AG04450 (cell line): Measurements from ENCODE around the gene BANP. TPM values are rescaled to one million over a fixed set of nuclear protein-coding genes. Genes with fewer than 3 reads are reported as not detected.

Source experiments
- CTCF ChIA-PET: fragments of 300-600, 350-600 bp; formaldehyde crosslinking; extraction: SDS; loops from one replicate; lab custom pipeline; 2022; ENCODE audit warnings: antibody characterized with exemption, inconsistent platforms; lab: Charles Lee
- POLR2A ChIA-PET: fragments of 350-600 bp; formaldehyde crosslinking; extraction: SDS; loops from one replicate; lab custom pipeline; 2021; ENCODE audit warnings: antibody characterized with exemption, inconsistent platforms; lab: Yijun Ruan, JAX
- DNase-seq: peaks from one replicate; pipeline ENCODE4 v3.0.0-alpha.2; 2011; ENCODE audit warnings: low read depth, low spot score
- H3K27ac ChIP-seq: one replicate; pipeline ENCODE4 v1.5.1; 2012; ENCODE audit warnings: low read depth, low read length, control low read depth
- H3K27me3 ChIP-seq: one replicate; pipeline ENCODE4 v1.6.0; 2012; ENCODE audit warnings: low read length; ENCODE audit not compliant: control insufficient read depth, insufficient read depth
- H3K4me3 ChIP-seq: 2 replicates; pipeline ENCODE4 v1.5.1; 2011; ENCODE audit warnings: mild to moderate bottlenecking, low read depth, low read length, control low read depth
- H3K9me3 ChIP-seq: 2 replicates; pipeline ENCODE4 v1.5.1; 2012; ENCODE audit warnings: low read length; ENCODE audit not compliant: control insufficient read depth, insufficient read depth
- polyA plus RNA-seq: library from polyadenylated mRNA; depleted of rRNA; stranded (reverse); fragments of >200 nt; gene quantifications from 2 replicates; pipeline ENCODE4 v1.2.3, GENCODE V29; 2011
- TF ChIP-seq, protein P1 (sequence below): IDR thresholded peaks from 2 replicates; pipeline ENCODE4 v1.5.1; 2011; ENCODE audit warnings: low read depth, low read length, control low read depth, inconsistent platforms

Gene BANP
- polyA plus RNA-seq, 1 experiment = 18.6 TPM

DNA sequence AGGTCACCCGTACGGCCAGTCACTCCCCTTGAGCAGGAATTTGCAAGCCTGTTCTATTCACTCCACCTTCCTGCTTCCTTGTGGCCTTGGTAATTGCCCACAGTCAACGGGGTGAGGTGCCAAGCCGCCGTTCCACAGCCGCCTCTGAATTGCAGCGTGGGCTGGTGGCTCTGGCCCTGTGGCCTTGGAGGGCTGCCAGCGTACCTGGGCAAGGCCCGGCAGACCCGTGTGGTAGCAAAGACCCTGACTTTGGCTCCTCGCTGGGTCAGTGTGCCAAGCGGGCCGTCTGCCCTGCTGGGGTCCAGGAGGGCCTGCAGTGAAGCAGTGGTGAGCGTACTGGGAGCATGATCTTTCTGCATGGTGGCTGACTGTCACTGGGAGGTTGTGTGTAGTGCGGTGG lies 3.6 kb downstream of the BANP start:
- POLR2A ChIA-PET = no interaction called here
- Histone ChIP-seq H3K9me3 (no peaks in the 10 kb centered on the region; the same call in 1 of the 2 replicates), H3K27me3 (no peaks in the 10 kb centered on the region), H3K4me3 (no peak overlapping the region), H3K27ac (no peak overlapping the region)
- DNase-seq = no peak
- CTCF ChIA-PET = no interaction called here
- TF ChIP-seq, protein P1, sequence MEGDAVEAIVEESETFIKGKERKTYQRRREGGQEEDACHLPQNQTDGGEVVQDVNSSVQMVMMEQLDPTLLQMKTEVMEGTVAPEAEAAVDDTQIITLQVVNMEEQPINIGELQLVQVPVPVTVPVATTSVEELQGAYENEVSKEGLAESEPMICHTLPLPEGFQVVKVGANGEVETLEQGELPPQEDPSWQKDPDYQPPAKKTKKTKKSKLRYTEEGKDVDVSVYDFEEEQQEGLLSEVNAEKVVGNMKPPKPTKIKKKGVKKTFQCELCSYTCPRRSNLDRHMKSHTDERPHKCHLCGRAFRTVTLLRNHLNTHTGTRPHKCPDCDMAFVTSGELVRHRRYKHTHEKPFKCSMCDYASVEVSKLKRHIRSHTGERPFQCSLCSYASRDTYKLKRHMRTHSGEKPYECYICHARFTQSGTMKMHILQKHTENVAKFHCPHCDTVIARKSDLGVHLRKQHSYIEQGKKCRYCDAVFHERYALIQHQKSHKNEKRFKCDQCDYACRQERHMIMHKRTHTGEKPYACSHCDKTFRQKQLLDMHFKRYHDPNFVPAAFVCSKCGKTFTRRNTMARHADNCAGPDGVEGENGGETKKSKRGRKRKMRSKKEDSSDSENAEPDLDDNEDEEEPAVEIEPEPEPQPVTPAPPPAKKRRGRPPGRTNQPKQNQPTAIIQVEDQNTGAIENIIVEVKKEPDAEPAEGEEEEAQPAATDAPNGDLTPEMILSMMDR = no peak

DNA sequence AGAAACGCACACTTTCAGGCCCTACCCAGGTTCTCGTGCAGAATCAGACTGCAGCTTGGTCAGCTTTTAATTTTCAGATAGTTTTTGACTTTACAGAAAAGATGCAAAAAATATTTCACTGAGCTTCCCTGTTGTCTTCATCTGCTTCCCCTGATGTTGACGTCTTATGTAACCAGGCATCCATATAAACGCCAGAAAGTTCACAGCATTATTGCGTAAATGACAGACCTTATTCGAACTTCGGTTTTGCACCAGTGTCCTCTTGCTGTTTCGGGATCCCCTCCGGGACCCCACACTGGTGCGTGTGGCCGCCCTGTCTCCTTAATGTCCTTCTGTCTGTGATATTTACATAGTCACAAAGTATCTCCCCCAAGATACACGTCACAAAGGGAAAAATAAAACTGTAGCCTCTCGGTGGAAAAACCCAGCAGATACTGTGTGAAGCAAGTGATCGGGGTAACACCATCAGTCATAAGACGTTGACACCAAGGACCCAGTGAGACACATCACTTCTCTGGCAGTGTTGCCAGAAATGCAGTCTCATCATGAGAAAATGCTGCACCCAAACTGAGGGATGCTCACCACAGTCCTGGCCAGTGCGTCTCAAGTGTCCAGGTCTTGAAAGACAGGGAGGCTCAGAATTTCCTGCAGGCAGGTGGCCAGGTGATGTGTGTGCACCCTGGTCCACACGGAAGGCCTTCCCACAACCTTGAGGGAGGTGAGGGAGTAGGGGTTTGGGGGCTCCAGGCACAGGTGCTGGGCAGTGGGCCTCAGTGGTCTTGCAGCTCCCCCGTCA lies 4.3 kb downstream of the BANP start:
- Histone ChIP-seq H3K27ac (peak overlapping the region; percentile 83), H3K4me3 (no peak overlapping the region), H3K9me3 (no peaks in the 10 kb centered on the region; the same call in 1 of the 2 replicates), H3K27me3 (no peaks in the 10 kb centered on the region)
- TF ChIP-seq, protein P1 = no peak
- ChIA-PET POLR2A (no interaction called here), CTCF (interaction anchor here (0.6 kb wide), 1 partner anchor 259 kb away, joined by 5 read pairs; no protein-coding TSS in a partner anchor)
- no peak for DNase-seq

DNA sequence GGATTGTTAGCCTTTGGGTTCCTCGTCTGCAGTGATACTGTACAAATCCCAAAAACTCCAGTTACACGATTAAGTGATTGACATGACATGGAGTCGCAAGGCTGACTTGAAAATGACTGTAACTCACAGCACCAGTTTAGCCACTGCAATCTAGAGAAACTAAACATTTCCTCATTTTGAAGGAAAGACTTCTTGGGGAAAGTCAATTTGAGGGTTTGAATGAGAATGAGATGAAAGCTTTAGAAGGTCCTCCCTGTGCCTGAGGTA lies 4.8 kb downstream of the BANP start:
- Histone ChIP-seq H3K27ac (peak overlapping the region; percentile 83), H3K27me3 (no peaks in the 10 kb centered on the region), H3K9me3 (no peaks in the 10 kb centered on the region; the same call in 1 of the 2 replicates), H3K4me3 (no peak overlapping the region)
- POLR2A ChIA-PET = interaction anchor here (1.0 kb wide), 1 partner anchor 348 kb away, joined by 3 read pairs; no protein-coding TSS in a partner anchor
- CTCF ChIA-PET = interaction anchor here (0.6 to 0.9 kb wide), 4 partner anchors 10 to 496 kb away, joined by 3 to 5 read pairs (median 4); partner anchors contain the start of gene ZFPM1
- TF ChIP-seq, protein P1 = no peak
- DNase-seq = no peak

DNA sequence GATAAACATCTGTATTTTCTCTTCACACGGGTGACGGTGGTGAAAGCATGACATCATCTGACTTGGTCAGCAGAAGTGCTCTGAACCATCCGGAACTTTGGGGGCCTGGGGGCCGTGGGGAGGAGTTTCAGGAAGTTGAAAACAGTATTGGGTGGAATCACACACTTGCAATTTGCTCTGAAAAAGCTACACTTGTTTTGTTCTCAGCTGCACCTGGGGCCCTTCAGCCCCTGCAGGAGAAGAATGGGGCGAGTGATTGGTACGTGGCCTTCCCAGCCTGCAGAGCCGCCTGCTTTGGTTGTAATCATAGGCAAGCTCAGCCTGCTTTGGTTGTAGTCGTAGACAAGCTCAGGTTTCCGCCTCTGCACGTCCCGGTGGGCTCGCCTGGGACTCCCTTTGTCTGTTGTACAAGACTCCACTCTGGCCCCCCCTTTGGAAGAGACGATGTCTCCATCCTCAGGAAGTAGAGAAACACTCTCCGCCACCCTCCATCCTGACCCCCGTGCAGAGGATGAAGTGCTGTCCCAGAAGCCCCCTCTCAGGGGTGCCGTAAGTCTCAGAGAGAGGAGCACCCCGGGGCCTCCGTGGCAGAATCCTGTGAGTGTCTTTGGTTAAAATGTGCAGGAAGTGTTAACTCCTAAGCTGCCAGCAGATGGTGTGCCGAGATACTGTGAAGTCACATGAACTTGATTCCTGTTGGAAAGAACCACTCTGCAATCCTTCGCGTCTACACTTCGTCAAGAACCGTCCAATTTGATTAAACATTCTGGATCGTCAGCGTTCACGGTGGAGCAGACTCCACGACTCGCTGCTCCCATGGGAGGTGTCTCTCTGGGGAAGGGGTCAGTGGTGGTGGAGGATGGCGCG lies 5.4 kb downstream of the BANP start:
- Histone ChIP-seq H3K27ac (peak overlapping the region; percentile 83), H3K4me3 (peak overlapping the region; percentile 1; the same call in 1 of the 2 replicates), H3K9me3 (no peaks in the 10 kb centered on the region; the same call in 1 of the 2 replicates), H3K27me3 (no peaks in the 10 kb centered on the region)
- POLR2A ChIA-PET = interaction anchor here (1.0 kb wide), 1 partner anchor 348 kb away, joined by 3 read pairs; no protein-coding TSS in a partner anchor
- TF ChIP-seq, protein P1 = peak; percentile 72
- DNase-seq = no peak
- CTCF ChIA-PET = interaction anchor here (0.6 to 0.9 kb wide), 4 partner anchors 9 to 496 kb away, joined by 3 to 5 read pairs (median 4); partner anchors contain the start of gene ZFPM1
